HepG2 (cell line): ENCODE results near the gene TMEM184B. TPM values are rescaled to one million over a fixed set of nuclear protein-coding genes. Genes with fewer than 3 reads are reported as not detected.

ENCODE experiments used
- ASH2L ChIP-seq: fragments of 300-600, 200-600 bp; sonication (generic); IDR thresholded peaks from 2 replicates; pipeline ENCODE4 v1.7.0; 2017; ENCODE audit warnings: low read depth, mild to moderate bottlenecking, moderate library complexity, mixed read lengths, low read length; ENCODE audit not compliant: insufficient read length
- ELF4 ChIP-seq: sonication (generic); formaldehyde crosslinking; IDR thresholded peaks from 2 replicates; pipeline ENCODE4 v1.5.0; 2020; ENCODE audit warnings: missing genetic modification reagents, mild to moderate bottlenecking, moderate library complexity, borderline replicate concordance
- FOXK1 ChIP-seq: sonication (generic); formaldehyde crosslinking; IDR thresholded peaks from 2 replicates; pipeline ENCODE4 v1.4.0; 2020; ENCODE audit warnings: low read depth, missing genetic modification reagents, borderline replicate concordance
- FOXM1 ChIP-seq: sonication (generic); formaldehyde crosslinking; IDR thresholded peaks from 2 replicates; pipeline ENCODE4 v1.5.0; 2020; ENCODE audit warnings: missing genetic modification reagents
- IKZF1 ChIP-seq: fragments of 450-650 bp; IDR thresholded peaks from 2 replicates; pipeline ENCODE4 v1.7.1; 2016
- KAT8 ChIP-seq: IDR thresholded peaks from 2 replicates; pipeline ENCODE4 v1.6.1; 2016; ENCODE audit warnings: missing genetic modification reagents, missing compliant biosample characterization
- NFATC3 ChIP-seq: sonication (generic); formaldehyde crosslinking; IDR thresholded peaks from 2 replicates; pipeline ENCODE4 v1.5.1; 2020; ENCODE audit warnings: mild to moderate bottlenecking, missing genetic modification reagents
- PHF20 ChIP-seq: sonication (generic); formaldehyde crosslinking; IDR thresholded peaks from 2 replicates; pipeline ENCODE4 v1.5.0; 2020; ENCODE audit warnings: mild to moderate bottlenecking, missing genetic modification reagents
- PHF8 ChIP-seq: sonication (generic); formaldehyde crosslinking; IDR thresholded peaks from 2 replicates; pipeline ENCODE4 v1.5.0; 2020; ENCODE audit warnings: missing genetic modification reagents
- REPIN1 ChIP-seq: sonication (generic); formaldehyde crosslinking; IDR thresholded peaks from 2 replicates; pipeline ENCODE4 v1.8.0; 2022; ENCODE audit warnings: missing genetic modification reagents, low read depth, mild to moderate bottlenecking, borderline replicate concordance
- SIN3A ChIP-seq: IDR thresholded peaks from 2 replicates; pipeline ENCODE4 v1.6.1; 2011; ENCODE audit warnings: low read depth, mild to moderate bottlenecking, control low read depth, low read length, borderline replicate concordance
- SP1 ChIP-seq, 2 experiments: fragments of 450-650 bp in 1 of 2; sonication (generic) in 1 of 2; formaldehyde crosslinking in 1 of 2; IDR thresholded peaks; 2 replicates each; pipeline versions ENCODE4 v1.4.0 to v1.6.1; 2016 to 2020; ENCODE audit warnings: missing genetic modification reagents in 1 of 2
- SP4 ChIP-seq: sonication (generic); formaldehyde crosslinking; IDR thresholded peaks from 2 replicates; pipeline ENCODE4 v1.8.1; 2023; ENCODE audit warnings: mild to moderate bottlenecking, missing genetic modification reagents
- SRY ChIP-seq: sonication (generic); formaldehyde crosslinking; IDR thresholded peaks from 2 replicates; pipeline ENCODE4 v1.8.0; 2022; ENCODE audit warnings: mild to moderate bottlenecking, missing genetic modification reagents
- ZNF709 ChIP-seq: sonication (generic); formaldehyde crosslinking; IDR thresholded peaks from 2 replicates; pipeline ENCODE4 v1.5.0; 2020; ENCODE audit warnings: mild to moderate bottlenecking, missing genetic modification reagents
- ZNF749 ChIP-seq: sonication (generic); formaldehyde crosslinking; IDR thresholded peaks from 2 replicates; pipeline ENCODE4 v1.8.0; 2022; ENCODE audit warnings: mild to moderate bottlenecking, missing genetic modification reagents, moderate library complexity, borderline replicate concordance
- polyA plus RNA-seq, 8 experiments: library from polyadenylated mRNA; depleted of rRNA in 3 of 8; stranded (reverse) in 7 of 8; unstranded in 1 of 8; fragments of >200 nt; fragmentation: Illumina TruSeq in 4 of 8; extraction: Trizol in 4 of 8; gene quantifications; 2 replicates each; pipeline versions ENCODE4 v1.2.1 to v1.2.3, GENCODE V29; 2011 to 2016; ENCODE audit warnings: low read depth in 4 of 8, missing spikeins in 1 of 8, mixed read lengths in 1 of 8; ENCODE audit not compliant: insufficient read depth in 1 of 8
- total RNA-seq, 5 experiments: library from RNA; depleted of rRNA; stranded (reverse); fragments of >200 nt; fragmentation: Illumina TruSeq; extraction: Trizol; gene quantifications; 2 replicates each; pipeline ENCODE4 v1.2.3, GENCODE V29; 2016; ENCODE audit warnings: low read depth in 1 of 5
- TF ChIP-seq, protein P1 (sequence below): sonication (generic); formaldehyde crosslinking; IDR thresholded peaks from 2 replicates; pipeline ENCODE4 v1.5.0; 2020; ENCODE audit warnings: missing genetic modification reagents
- TF ChIP-seq, protein P2 (sequence below): sonication (generic); formaldehyde crosslinking; IDR thresholded peaks from 2 replicates; pipeline ENCODE4 v1.4.0; 2020; ENCODE audit warnings: mild to moderate bottlenecking, missing genetic modification reagents
- TF ChIP-seq, protein P3 (sequence below): sonication (generic); formaldehyde crosslinking; IDR thresholded peaks from 2 replicates; pipeline ENCODE4 v1.4.0; 2020; ENCODE audit warnings: missing genetic modification reagents
- TF ChIP-seq, protein P4 (sequence below), 2 experiments: sonication (generic) in 1 of 2; formaldehyde crosslinking in 1 of 2; IDR thresholded peaks; 2 replicates each; pipeline versions ENCODE4 v1.5.1 to v1.6.1; 2011 to 2020; ENCODE audit warnings: borderline replicate concordance in 1 of 2, low read depth in 1 of 2, low read length in 1 of 2, mild to moderate bottlenecking in 1 of 2, missing genetic modification reagents in 1 of 2, moderate library complexity in 1 of 2
- TF ChIP-seq, protein P5 (sequence below): sonication (generic); formaldehyde crosslinking; IDR thresholded peaks from 2 replicates; pipeline ENCODE4 v1.4.0; 2020; ENCODE audit warnings: missing genetic modification reagents

TMEM184B gene
- total and polyA plus RNA-seq, 2 of the 13 experiments (the other 11 are each of a cell fraction or from before 2014, with no cell fraction given), result 15.9 to 16.0 TPM

DNA sequence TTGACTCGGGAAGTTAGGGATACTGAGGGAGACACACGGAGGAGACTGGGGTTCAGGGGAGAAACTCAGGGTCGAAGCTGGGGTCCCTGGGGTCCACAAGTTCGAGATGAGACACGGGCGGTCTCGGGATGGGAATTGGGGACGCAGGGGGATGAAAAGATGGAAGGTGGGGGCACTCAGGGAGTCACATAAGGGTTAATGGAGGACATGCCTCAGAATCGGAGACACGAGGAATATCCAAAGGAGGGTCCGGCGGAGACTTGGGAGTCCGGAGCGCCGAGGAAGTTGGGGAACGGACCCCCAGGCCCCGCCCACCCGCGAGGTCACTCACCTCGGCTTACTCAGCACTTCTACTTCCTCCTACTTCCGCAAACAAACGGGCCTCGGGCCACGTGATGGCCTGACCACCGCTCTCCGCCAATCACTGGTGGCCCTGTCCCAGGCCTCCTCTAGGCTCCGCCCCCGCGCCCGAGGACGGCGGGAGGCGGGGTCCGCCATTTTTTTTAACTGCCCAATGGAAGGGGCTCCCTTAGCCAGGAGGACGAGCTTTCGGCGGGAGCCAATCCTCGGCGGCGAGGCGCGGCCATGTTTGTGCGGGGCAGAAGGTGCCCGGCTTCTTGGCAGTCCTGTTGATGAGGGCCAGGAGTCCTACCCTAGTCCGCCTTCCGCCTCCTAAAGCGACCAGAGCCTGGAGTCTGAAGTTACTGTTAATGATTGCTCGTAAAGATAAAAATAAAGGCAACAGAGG, 91.2 kb downstream of the TMEM184B start, which contains the start of gene PLA2G6 (continued):
- TF ChIP-seq REPIN1 (CRISPR knock-in tag) (peak; percentile 9; the same call in 1 of the 2 replicates), PHF20 (CRISPR knock-in tag) (peak; percentile 32; the same call in 1 of the 2 replicates), NFATC3 (CRISPR knock-in tag) (no peak), FOXK1 (peak; percentile 97), ELF4 (CRISPR knock-in tag) (peak; percentile 95), ASH2L (no peak), ZNF709 (no peak), SIN3A (peak; percentile 81; the same call in 1 of the 2 replicates), PHF8 (peak; percentile 56), ZNF749 (no peak), FOXM1 (CRISPR knock-in tag) (no peak), SP1 (IDR thresholded peaks at IDR 0.05) (no peak), SP1 (CRISPR knock-in tag; IDR thresholded peaks at IDR 0.05) (peak; percentile 66), IKZF1 (no peak), SRY (no peak), KAT8 (CRISPR knock-in tag) (peak; percentile 81), SP4 (CRISPR knock-in tag) (peak; percentile 87)
- TF ChIP-seq, protein P1, sequence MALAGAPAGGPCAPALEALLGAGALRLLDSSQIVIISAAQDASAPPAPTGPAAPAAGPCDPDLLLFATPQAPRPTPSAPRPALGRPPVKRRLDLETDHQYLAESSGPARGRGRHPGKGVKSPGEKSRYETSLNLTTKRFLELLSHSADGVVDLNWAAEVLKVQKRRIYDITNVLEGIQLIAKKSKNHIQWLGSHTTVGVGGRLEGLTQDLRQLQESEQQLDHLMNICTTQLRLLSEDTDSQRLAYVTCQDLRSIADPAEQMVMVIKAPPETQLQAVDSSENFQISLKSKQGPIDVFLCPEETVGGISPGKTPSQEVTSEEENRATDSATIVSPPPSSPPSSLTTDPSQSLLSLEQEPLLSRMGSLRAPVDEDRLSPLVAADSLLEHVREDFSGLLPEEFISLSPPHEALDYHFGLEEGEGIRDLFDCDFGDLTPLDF (CRISPR knock-in tag), result peak; percentile 64
- TF ChIP-seq, protein P2, sequence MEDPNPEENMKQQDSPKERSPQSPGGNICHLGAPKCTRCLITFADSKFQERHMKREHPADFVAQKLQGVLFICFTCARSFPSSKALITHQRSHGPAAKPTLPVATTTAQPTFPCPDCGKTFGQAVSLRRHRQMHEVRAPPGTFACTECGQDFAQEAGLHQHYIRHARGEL, result no peak
- TF ChIP-seq, protein P3, sequence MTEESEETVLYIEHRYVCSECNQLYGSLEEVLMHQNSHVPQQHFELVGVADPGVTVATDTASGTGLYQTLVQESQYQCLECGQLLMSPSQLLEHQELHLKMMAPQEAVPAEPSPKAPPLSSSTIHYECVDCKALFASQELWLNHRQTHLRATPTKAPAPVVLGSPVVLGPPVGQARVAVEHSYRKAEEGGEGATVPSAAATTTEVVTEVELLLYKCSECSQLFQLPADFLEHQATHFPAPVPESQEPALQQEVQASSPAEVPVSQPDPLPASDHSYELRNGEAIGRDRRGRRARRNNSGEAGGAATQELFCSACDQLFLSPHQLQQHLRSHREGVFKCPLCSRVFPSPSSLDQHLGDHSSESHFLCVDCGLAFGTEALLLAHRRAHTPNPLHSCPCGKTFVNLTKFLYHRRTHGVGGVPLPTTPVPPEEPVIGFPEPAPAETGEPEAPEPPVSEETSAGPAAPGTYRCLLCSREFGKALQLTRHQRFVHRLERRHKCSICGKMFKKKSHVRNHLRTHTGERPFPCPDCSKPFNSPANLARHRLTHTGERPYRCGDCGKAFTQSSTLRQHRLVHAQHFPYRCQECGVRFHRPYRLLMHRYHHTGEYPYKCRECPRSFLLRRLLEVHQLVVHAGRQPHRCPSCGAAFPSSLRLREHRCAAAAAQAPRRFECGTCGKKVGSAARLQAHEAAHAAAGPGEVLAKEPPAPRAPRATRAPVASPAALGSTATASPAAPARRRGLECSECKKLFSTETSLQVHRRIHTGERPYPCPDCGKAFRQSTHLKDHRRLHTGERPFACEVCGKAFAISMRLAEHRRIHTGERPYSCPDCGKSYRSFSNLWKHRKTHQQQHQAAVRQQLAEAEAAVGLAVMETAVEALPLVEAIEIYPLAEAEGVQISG (CRISPR knock-in tag), result peak; percentile 49; the same call in 1 of the 2 replicates
- TF ChIP-seq, protein P4, sequence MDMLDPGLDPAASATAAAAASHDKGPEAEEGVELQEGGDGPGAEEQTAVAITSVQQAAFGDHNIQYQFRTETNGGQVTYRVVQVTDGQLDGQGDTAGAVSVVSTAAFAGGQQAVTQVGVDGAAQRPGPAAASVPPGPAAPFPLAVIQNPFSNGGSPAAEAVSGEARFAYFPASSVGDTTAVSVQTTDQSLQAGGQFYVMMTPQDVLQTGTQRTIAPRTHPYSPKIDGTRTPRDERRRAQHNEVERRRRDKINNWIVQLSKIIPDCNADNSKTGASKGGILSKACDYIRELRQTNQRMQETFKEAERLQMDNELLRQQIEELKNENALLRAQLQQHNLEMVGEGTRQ (IDR thresholded peaks at IDR 0.05; ENCODE audit: low read depth, low read length), result peak; percentile 94
- TF ChIP-seq, protein P4 (CRISPR knock-in tag; IDR thresholded peaks at IDR 0.05; ENCODE audit: borderline replicate concordance), result peak; percentile 97
- TF ChIP-seq, protein P5, sequence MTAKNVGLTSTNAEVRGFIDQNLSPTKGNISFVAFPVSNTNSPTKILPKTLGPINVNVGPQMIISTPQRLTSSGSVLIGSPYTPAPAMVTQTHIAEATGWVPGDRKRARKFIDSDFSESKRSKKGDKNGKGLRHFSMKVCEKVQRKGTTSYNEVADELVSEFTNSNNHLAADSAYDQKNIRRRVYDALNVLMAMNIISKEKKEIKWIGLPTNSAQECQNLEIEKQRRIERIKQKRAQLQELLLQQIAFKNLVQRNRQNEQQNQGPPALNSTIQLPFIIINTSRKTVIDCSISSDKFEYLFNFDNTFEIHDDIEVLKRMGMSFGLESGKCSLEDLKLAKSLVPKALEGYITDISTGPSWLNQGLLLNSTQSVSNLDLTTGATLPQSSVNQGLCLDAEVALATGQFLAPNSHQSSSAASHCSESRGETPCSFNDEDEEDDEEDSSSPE (CRISPR knock-in tag), result peak; percentile 87
